Stimulated activated CD4-positive, alpha-beta T cell treated with anti-CD3 and anti-CD28 coated beads, TNF-alpha, amount 100 ng/mL, for 24 hours (primary cell): ENCODE measurements around the gene GP2.

Source experiments
- DNase-seq, 3 experiments: peaks; one replicate each; pipeline ENCODE4 v3.0.0-alpha.2; 2020; ENCODE audit warnings: low read depth in 3 of 3

The GP2 gene

DNA sequence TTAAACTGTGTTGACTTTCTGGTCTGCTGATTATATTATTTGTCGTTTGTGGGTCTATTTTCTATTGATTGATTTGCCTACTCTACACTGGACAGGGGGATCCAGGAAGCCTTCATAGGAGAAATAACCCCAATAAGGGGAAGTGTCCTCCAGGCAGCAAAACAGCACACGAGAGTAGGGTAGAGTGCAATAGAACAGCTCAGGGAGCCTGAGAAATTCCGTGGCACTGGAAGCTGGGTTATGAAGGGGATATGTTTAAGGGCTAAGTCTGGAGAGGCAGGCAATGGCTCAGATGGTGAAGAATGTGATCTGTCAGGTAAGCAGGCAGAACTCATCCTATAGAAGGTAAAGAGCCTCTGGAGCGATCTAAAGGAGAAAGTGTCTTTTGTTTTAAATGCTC is 20.9 kb downstream of the GP2 start:
- no peak for DNase-seq

DNA sequence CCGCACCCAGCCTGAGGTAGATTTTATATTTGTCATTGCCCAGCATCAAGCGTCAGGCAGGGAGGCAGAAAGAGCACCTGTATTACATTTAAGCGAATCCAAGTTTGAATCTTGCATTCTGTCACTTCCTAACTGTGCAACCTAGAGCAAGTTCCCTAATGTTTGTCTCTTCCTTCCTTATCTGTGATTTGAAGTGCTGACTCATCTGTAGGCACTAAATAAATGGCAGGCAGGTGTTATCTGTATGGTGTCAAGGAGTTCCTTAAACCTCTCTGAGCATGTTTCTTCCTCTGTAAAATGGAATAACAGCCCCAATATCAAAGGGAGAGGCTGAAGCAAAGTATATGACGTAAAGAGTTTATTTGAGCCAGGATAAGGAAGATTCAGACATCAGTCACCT is 24.3 kb downstream of the GP2 start:
- no peak for DNase-seq

DNA sequence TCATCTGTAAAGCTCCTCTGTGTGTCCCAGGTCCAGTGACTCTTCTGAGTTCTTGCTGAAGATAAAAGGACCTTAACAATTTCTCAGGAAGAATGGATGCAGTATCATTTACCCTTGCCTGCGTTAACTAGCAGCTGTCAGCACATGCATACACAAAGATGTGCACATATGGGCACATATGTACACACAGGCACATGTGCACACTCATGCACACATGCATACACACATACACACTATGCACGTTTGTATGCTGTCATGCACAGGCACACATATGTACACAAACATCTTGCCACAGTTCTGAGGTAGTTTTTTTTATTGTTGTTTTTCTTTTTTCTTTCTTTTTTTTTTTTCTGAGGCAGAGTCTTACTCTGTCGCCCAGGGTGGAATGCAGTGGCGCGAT is 24.9 kb downstream of the GP2 start:
- no peak for DNase-seq

DNA sequence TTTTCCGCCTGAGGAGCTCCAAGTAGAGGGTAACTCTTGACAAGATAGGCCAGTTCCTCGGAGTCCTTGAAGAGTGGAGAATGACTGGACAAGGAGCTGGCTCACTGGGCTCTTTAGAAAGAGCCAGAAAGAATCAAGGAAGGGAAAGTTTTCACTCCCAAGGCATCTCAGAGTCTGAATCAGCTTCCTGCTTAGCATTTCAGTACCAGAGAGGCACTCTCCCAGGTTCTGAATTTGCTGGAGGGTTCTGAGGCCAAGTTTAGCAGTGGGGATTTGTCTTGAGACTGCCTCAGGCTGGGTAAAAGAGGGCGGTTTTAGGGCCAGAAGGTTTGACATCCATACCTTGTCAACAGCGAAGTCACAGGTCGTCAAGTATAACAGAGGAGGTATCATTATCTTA is 25.5 kb downstream of the GP2 start:
- no peak for DNase-seq

DNA sequence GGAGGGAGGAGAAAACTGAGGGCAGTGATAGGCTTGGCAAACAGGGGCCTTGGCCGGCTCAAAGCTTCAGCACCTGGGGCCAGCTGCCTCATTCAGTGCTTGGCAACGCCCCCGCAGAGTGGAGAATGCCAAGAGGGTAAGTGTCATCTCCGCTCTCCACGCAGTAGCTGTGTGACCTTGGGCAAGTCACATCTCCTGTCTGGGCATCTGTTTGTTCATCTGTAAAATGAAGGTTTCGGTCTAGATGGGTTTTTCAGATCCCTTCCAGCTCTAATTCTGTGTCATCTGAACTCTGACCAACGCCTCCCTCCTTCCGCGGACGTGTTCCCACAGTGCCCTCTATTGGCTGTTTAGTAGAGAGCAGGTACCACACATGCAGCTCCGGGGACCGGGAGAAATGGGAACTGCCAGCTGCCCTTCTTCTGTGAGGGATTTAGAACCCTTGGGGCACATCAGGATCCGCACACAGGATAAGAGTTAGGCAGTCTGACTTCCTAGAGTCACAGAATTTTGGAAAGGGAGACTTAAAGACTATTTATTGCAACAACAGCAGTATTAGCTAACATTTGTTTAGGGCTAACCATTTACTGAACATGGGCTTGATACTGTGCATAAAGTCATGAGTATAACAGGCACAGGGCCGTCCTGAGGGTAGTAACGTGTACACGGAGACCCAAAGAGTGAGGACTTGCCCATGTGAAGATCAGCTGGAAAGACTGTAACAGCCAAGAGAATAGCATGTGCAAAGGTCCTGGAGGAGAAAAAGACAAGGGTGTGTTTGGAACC is 26.8 kb downstream of the GP2 start:
- peak in 2 of 3 experiments; percentile 5 to 21 for DNase-seq

DNA sequence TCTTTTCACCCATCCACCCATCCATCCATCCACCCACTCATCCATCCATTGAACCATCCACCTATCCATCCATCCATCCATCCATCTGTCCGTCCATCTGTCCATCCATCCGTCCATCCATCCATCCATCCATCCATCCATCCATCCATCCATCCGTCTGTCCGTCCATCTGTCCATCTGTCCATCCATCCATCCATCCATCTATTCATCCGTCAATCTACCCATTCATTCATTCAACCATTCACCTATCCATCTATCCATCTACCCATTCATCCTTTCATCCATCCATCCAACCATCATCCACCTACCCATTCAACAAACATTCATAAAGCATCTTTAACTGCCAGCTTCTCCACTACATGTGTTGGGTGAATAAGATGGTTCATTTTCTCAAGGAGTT is 28.9 kb downstream of the GP2 start:
- DNase-seq: no peak

DNA sequence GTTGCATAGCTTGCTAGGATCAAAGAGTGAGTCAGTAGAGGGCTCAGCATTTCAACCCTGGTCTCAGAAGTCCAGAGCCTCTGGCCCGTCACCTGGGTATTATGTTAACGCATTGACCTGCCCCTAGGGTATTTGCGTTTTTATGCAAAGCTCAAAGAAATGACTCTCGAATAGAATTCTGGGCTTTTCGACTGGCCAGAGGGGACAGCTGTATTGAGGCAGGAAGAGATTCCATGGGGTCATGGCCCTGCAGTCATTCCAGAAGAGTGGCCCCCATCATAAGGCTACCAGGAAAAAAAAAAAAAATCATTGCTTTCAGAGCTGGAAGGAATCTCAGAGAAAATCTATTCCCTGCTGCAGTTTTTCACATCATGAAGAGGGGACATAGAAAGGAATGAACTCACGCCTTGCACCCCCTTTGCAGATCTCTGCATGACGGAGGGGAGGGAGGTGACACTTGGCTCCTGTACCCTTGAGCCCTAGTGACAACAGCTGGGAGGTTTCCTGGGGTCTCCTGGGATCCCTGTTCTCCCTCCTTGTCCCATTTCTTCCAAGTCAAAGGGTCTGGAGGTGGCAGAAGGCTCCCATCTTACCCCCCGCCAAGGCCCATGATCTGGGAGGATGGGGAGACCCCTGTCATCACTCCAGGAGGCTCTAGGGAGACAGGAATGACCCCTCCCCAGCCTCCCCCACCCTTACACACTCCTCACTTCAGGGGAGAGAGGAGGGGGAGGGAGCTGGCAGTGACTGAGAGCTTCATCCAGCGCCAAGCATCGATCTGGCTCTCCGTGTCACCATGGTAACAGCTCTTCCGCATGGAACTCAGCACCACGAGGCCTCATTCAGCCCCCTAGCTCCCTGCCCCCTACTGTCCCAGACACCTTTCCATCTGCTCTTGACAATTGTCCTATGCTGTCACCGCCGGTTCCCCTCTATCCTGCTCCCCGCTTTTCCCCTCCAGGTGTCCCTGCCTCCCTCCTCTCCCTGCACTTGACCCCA is 35.8 kb downstream of the GP2 start:
- DNase-seq: no peak

DNA sequence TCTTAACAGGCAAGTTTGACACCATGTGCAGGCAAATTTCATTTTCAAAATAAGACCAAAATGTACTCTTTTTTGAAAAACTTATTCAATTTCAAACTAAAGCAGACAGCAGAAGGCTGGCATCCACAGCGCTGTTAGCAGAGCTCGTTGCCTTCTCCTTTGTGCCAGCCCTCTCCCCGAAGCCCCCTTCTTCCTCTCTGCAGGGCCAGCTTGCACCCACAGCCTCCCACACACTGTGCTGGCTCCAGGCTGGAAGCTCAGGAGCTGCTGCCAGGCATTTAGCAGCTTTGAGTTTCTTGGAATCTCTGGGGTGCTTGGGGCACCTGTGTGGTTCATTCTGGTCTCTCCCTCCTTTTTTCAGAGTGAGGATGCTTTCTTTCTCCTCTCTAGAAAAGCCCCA is 37.7 kb downstream of the GP2 start:
- DNase-seq: no peak

DNA sequence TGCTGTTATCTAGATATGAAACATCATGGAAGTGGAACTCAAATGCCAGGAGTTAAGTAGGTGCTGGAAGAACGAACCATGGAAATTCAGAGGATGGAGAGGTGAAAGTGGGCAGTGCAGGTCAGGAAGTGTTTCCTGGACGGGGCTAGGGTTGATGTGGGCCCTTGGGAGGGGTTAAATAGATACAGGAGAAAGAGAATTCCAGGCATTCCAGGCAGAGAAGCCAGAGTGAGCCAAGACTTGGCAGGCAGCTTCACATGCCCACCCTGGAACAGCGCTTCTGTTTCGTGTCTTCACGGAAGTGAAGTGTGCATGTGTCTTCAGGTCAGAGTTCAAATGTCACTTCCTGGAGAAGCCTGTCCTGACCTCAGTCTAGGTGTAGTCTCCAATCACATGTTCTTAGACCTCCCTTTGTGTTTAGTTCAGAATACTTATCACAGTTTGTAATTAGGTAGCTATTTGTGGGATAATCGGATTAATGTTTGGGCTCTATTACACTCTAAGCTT is 41.3 kb downstream of the GP2 start:
- no peak for DNase-seq

DNA sequence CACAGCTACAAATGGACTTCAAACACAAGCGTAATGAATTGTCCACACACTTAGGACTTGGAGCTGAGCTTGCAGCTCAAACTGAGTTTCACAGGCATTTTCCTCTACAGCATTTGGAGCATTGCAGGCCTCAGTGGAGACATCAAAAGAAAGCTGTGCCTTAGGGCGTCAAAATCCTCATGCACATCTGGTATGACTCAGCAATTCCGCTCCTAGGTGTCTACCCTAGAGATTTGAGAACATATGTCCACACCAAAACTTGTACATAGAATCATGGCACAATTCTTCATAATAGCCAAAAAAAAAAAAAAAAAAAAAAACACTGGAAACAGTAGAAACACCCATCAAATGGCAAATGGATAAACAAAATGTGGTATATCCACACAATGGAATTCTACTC is 47.1 kb downstream of the GP2 start:
- DNase-seq: no peak

DNA sequence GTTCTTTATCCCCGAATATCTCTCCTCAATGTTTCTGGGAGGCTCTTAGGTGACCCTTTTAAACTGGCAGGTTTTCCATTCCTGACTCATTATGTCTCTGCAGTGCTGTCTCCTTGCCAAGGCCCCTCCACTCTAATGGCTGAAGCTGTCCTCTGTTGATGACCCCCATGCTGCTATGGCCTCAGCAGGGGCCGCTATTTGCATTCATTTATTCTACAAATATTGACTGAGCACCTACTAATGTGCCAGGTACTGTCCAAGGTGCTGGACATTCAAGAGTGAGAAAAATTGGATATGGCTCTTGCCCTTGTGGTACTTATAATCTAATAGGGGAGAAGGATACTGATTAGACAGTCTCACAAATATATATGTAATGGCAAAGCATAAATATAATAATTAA is 55.4 kb downstream of the GP2 start:
- DNase-seq: no peak

DNA sequence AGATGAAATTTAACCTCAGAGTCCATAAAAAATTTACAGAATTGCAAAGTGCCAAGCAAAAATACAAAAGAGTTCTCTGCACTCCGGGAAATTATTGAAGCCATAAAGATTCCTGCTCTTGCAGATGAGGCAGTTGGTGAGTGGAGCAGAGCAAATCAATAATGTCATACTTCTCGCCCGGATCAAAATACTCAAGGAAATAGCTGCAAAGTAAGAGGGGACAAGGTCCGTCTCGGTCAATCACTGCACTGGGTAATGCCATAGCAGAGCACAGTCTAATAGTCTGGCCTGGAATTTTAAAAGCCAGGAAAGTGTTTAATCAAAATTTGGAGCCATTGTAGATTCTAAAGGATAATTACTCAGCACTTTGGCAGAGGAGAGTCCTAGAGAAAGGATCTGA is 58.9 kb downstream of the GP2 start:
- DNase-seq: no peak

DNA sequence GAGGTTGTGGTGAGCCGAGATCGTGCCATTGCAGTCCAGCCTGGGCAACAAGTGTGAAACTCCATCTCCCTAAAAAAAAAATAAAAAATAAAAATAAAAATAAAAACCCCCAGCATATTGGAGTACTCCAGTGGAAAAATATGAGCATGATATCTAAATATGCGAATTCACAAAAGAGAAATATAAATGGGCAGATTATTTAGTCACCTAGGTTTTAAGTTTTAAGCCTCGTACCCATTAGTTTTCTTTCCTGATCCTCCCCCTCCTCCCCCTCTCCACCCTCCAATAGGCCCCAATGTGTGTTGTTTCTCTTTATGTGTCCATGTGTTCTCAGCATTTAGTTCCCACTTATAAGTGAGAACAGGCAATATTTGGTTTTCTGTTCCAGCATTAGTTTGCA is 62.3 kb downstream of the GP2 start:
- no peak for DNase-seq

DNA sequence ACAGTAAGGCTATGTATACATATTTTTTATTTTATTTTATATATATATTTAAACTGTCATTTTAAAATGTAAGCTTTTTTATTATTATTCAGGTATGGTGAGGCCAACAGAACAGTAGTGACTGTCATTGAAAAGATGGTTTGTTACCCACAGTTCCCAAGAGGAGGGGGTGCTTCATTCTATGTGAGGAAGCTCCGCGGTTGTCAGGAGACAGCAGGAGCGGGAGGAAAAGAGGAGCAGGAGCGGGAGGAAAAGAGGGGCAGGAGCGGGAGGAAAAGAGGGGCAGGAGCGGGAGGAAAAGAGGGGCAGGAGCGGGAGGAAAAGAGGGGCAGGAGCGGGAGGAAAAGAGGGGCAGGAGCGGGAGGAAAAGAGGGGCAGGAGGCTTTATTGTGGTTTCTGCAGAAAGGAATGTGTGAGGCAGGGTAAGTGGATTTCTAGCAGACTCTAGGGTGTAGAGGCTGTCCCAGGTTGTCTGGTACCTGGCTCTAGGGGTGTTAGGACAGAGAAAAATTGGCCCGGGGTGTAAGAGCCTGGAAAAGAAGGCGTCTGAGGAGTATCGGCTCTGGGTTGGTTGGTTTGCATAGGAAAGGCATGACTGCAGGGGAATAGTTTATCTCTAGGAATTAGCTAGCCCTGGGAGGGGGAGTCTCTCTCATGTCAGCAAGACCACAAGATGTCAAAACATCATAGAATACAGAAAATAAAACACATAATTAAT is 64.0 kb downstream of the GP2 start:
- DNase-seq: no peak

DNA sequence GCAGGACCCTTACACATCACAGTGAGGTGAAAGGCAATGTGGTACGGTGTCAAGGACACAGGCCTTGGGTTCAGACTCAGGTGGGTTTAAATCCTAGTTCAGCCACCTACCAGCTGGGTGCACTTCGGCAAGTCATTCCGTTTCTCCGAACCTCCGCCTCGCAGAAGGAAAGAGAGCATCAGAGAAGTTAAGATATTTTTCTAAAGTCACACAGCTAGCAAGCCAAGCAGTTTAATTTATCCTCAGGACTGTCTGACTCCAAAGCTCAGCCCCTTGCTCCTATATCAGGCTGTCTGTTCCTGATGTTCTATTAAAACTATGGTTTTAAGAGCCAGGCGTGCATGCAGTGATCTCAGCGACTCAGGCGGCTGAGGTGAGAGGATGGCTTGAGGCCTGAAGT is 65.1 kb downstream of the GP2 start:
- no peak for DNase-seq

DNA sequence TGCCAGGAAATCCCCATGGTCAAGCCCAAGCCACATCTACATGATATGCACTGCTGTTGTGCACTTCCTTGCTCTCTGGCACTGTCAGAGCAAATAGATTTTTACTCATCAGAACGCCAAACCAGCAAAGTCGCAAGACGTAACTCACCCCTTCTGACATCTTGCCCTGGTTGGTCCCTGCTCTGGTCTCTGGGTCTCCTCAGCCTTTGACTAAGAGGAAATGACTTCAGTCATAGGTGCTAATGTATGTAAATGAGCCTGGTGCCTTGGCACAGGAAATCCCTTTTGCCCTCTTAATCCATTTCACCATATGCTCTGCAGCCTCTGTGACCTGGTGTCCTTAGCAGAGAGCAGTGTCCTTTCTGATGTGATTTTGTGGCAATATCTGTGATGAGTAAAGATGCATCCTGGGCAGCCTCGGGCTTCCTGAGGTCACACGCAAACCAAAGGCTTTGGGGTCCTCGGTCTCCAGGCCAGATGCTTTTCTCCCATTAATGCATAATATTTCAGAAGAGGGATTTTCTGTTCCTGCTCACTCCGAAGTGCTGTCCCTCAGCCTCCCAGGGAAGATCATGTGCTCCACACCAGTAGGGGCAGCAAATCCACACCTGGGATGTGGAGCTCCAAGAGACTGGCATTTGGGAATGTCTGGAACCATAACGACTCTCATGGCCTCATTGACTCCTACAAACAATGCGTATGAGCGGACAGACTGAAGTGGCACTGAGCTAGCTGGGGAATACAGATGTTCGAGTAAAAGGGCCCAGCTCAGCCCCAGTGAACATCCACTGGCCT is 66.9 kb downstream of the GP2 start:
- DNase-seq: no peak
